H1 (cell line): ENCODE data around the gene PFN2. TPM values are rescaled to one million over a fixed set of nuclear protein-coding genes. Genes with fewer than 3 reads are reported as not detected.

Experiments used
- CTCF ChIA-PET: fragments of 300-600 bp; sonication (Branson Sonifier 250); formaldehyde crosslinking; loops from one replicate; lab custom pipeline; 2021; ENCODE audit not compliant: partially characterized antibody; lab: Charles Lee
- POLR2A ChIA-PET: fragments of 300-600 bp; sonication (Branson Sonifier 250); formaldehyde crosslinking; loops from one replicate; lab custom pipeline; 2021; ENCODE audit warnings: inconsistent platforms; ENCODE audit not compliant: partially characterized antibody; lab: Charles Lee
- DNase-seq, 2 experiments: peaks; one replicate each; pipeline versions ENCODE4 v3.0.0 to v3.0.0-alpha.2; 2010 to 2022; ENCODE audit warnings: low spot score in 2 of 2, low read depth in 1 of 2, mixed read lengths in 1 of 2
- FAIRE-seq: peaks from 2 replicates; lab custom pipeline; 2011; peaks lifted over from hg19 to GRCh38; lab: Jason Lieb, UNC
- H2AFZ ChIP-seq: 2 replicates; pipeline ENCODE4 v1.8.1; 2012; ENCODE audit warnings: low read length, inconsistent platforms
- H2AK5ac ChIP-seq: 2 replicates; pipeline ENCODE4 v1.6.1; 2013; ENCODE audit warnings: low read depth, low read length
- H2BK120ac ChIP-seq: replicated peaks from 2 replicates; pipeline ENCODE3; 2013; ENCODE audit warnings: low read depth, low read length, inconsistent platforms
- H2BK12ac ChIP-seq: 2 replicates; pipeline ENCODE4 v1.6.1; 2013; ENCODE audit warnings: low read depth, low read length
- H2BK15ac ChIP-seq: 2 replicates; pipeline ENCODE4 v1.6.1; 2013; ENCODE audit warnings: low read length
- H2BK20ac ChIP-seq: 2 replicates; pipeline ENCODE4 v1.6.1; 2013; ENCODE audit warnings: low read length
- H2BK5ac ChIP-seq: 2 replicates; pipeline ENCODE4 v1.6.1; 2013; ENCODE audit warnings: low read depth, low read length
- H3K14ac ChIP-seq: 2 replicates; pipeline ENCODE4 v1.6.1; 2013; ENCODE audit warnings: inconsistent platforms; ENCODE audit not compliant: insufficient read length
- H3K18ac ChIP-seq: 2 replicates; pipeline ENCODE4 v1.6.1; 2013; ENCODE audit warnings: low read length; ENCODE audit errors: extremely low read depth
- H3K23ac ChIP-seq: 2 replicates; pipeline ENCODE4 v1.6.1; 2013; ENCODE audit warnings: inconsistent platforms; ENCODE audit not compliant: insufficient read length
- H3K23me2 ChIP-seq: 2 replicates; pipeline ENCODE4 v1.6.1; 2013; ENCODE audit warnings: low read depth, low read length
- H3K27ac ChIP-seq: 2 replicates; pipeline ENCODE4 v1.6.1; 2011; ENCODE audit warnings: low read depth, low read length, inconsistent platforms
- H3K27me3 ChIP-seq, 4 experiments: replicated peaks in 1 of 4; 1 replicate in 1 of 4; 2 replicates in 3 of 4; pipeline versions ENCODE4 v1.6.1 to v1.8.1; 2011 to 2013; ENCODE audit warnings: low read length in 3 of 4, mild to moderate bottlenecking in 3 of 4, inconsistent platforms in 2 of 4, mixed read lengths in 2 of 4, moderate library complexity in 1 of 4; ENCODE audit not compliant: control insufficient read depth in 3 of 4, insufficient read depth in 3 of 4; ENCODE audit errors: extremely low read depth in 1 of 4
- H3K36me3 ChIP-seq, 4 experiments: 2 replicates each; pipeline versions ENCODE4 v1.6.1 to v1.8.1; 2011 to 2013; ENCODE audit warnings: mild to moderate bottlenecking in 4 of 4, low read length in 3 of 4, moderate library complexity in 2 of 4, control low read depth in 1 of 4, inconsistent platforms in 1 of 4; ENCODE audit not compliant: insufficient read depth in 4 of 4, control insufficient read depth in 2 of 4
- H3K4ac ChIP-seq: replicated peaks from 2 replicates; pipeline ENCODE3; 2013; ENCODE audit warnings: low read length, low read depth, mixed read lengths, inconsistent platforms; ENCODE audit not compliant: insufficient read length
- H3K4me1 ChIP-seq, 4 experiments: replicated peaks in 1 of 4; 1 replicate in 1 of 4; 2 replicates in 3 of 4; pipeline versions ENCODE4 v1.6.1 to v1.8.1; 2011 to 2013; ENCODE audit warnings: low read length in 3 of 4, inconsistent platforms in 2 of 4, mixed read lengths in 1 of 4; ENCODE audit not compliant: insufficient read depth in 4 of 4, control insufficient read depth in 3 of 4
- H3K4me2 ChIP-seq, 2 experiments: 2 replicates each; pipeline versions ENCODE4 v1.6.1 to v1.8.1; 2011 to 2013; ENCODE audit warnings: low read depth in 2 of 2, low read length in 2 of 2, control low read depth in 1 of 2, inconsistent platforms in 1 of 2, mild to moderate bottlenecking in 1 of 2; ENCODE audit not compliant: insufficient read depth in 1 of 2
- H3K4me3 ChIP-seq, 4 experiments: fragments of 200-600, 300-600 bp in 1 of 4; sonication (generic), shearing (Covaris generic), sonication (Bioruptor Twin) in 1 of 4; 2 replicates each; pipeline versions ENCODE4 v1.5.1 to v1.8.1; 2011 to 2016; ENCODE audit warnings: low read length in 4 of 4, low read depth in 3 of 4, control low read depth in 2 of 4, inconsistent platforms in 2 of 4, mild to moderate bottlenecking in 2 of 4, mixed read lengths in 1 of 4, moderate library complexity in 1 of 4; ENCODE audit not compliant: insufficient read depth in 2 of 4; ENCODE audit errors: extremely low read depth in 1 of 4
- H3K56ac ChIP-seq: replicated peaks from 2 replicates; pipeline ENCODE3; 2013; ENCODE audit warnings: low read depth, mild to moderate bottlenecking, mixed read lengths, low read length, inconsistent platforms; ENCODE audit not compliant: insufficient read length
- H3K79me1 ChIP-seq: 2 replicates; pipeline ENCODE4 v1.6.1; 2013; ENCODE audit warnings: low read depth, low read length, control low read depth
- H3K79me2 ChIP-seq, 2 experiments: 2 replicates each; pipeline versions ENCODE4 v1.6.1 to v1.8.1; 2012 to 2013; ENCODE audit warnings: low read length in 2 of 2, mild to moderate bottlenecking in 2 of 2, inconsistent platforms in 1 of 2; ENCODE audit not compliant: insufficient read depth in 2 of 2, control insufficient read depth in 1 of 2
- H3K9ac ChIP-seq, 4 experiments: replicated peaks in 1 of 4; 1 replicate in 1 of 4; 2 replicates in 3 of 4; pipeline versions ENCODE4 v1.6.1 to v1.8.1; 2011 to 2013; ENCODE audit warnings: low read depth in 3 of 4, low read length in 3 of 4, control low read depth in 2 of 4, mild to moderate bottlenecking in 2 of 4, moderate library complexity in 2 of 4, inconsistent platforms in 1 of 4; ENCODE audit errors: extremely low read depth in 1 of 4
- H3K9me3 ChIP-seq, 2 experiments: 2 replicates each; pipeline versions ENCODE4 v1.6.1 to v1.8.1; 2012 to 2013; ENCODE audit warnings: mild to moderate bottlenecking in 2 of 2, moderate library complexity in 2 of 2, control low read depth in 1 of 2, inconsistent platforms in 1 of 2, low read depth in 1 of 2, low read length in 1 of 2, mixed read lengths in 1 of 2; ENCODE audit not compliant: insufficient read depth in 2 of 2
- H4K20me1 ChIP-seq, 2 experiments: replicated peaks in 1 of 2; 2 replicates each; pipeline versions ENCODE3 to v1.8.1; 2011 to 2013; ENCODE audit warnings: inconsistent platforms in 2 of 2, low read length in 2 of 2, mild to moderate bottlenecking in 1 of 2; ENCODE audit not compliant: insufficient read depth in 2 of 2, control insufficient read depth in 1 of 2
- H4K5ac ChIP-seq: 2 replicates; pipeline ENCODE4 v1.6.1; 2013; ENCODE audit warnings: low read length, low read depth, mixed read lengths, inconsistent platforms; ENCODE audit not compliant: insufficient read length
- H4K8ac ChIP-seq: 2 replicates; pipeline ENCODE4 v1.8.0; 2013; ENCODE audit warnings: mild to moderate bottlenecking, moderate library complexity, low read length, inconsistent platforms; ENCODE audit not compliant: insufficient read depth; ENCODE audit errors: extremely low read depth
- H4K91ac ChIP-seq: replicated peaks from 2 replicates; pipeline ENCODE3; 2013; ENCODE audit warnings: low read length, mixed read lengths, inconsistent platforms; ENCODE audit not compliant: insufficient read length
- CBX5 ChIP-seq: fragments of 300-800, 300-1000 bp; sonication (generic); IDR thresholded peaks from 2 replicates; pipeline ENCODE4 v1.7.1; 2016; ENCODE audit warnings: antibody characterized with exemption, low read length, low read depth
- EP300 ChIP-seq, 2 experiments: IDR thresholded peaks; 1 replicate in 1 of 2; 2 replicates in 1 of 2; pipeline ENCODE4 v1.6.1; 2011 to 2012; ENCODE audit warnings: low read depth in 2 of 2, low read length in 2 of 2, mild to moderate bottlenecking in 2 of 2, borderline replicate concordance in 1 of 2, inconsistent platforms in 1 of 2, moderate library complexity in 1 of 2
- JUND ChIP-seq: IDR thresholded peaks from 2 replicates; pipeline ENCODE4 v1.6.1; 2011; ENCODE audit warnings: mild to moderate bottlenecking, improper control_type of control experiment, low read length
- POLR2A ChIP-seq, 2 experiments: IDR thresholded peaks; 1 replicate in 1 of 2; 2 replicates in 1 of 2; pipeline ENCODE4 v1.6.1; 2011; ENCODE audit warnings: low read depth in 2 of 2, low read length in 2 of 2, mild to moderate bottlenecking in 2 of 2; ENCODE audit errors: control extremely low read depth in 1 of 2
- SIRT6 ChIP-seq: IDR thresholded peaks from one replicate; pipeline ENCODE4 v1.7.1; 2012; ENCODE audit warnings: low read length, inconsistent platforms
- YY1 ChIP-seq: IDR thresholded peaks from 2 replicates; pipeline ENCODE4 v1.6.1; 2011; ENCODE audit warnings: low read depth, mild to moderate bottlenecking, low read length
- WGBS, 2 experiments: shearing (Covaris generic) in 1 of 2; methylation state at CpG; one replicate each; pipeline versions ENCODE4 v1.1.6 to v1.1.7; 2013 to 2015; ENCODE audit warnings: low lambda C conversion rate in 2 of 2, mixed read lengths in 2 of 2, inconsistent platforms in 1 of 2, low coverage in 1 of 2, missing lambda C conversion rate in 1 of 2; ENCODE audit not compliant: insufficient replicate concordance in 2 of 2, insufficient coverage in 1 of 2, insufficient read length in 1 of 2; ENCODE audit errors: extremely low coverage in 1 of 2, missing lambda C conversion rate in 1 of 2; 5-methylcytosine and 5-hydroxymethylcytosine counted together
- polyA plus RNA-seq, 7 experiments: library from polyadenylated mRNA; depleted of rRNA in 3 of 7; stranded (reverse) in 5 of 7; unstranded in 2 of 7; fragments of >200 nt in 5 of 7; fragments of 200-250 nt in 2 of 7; gene quantifications; 1 replicate in 5 of 7; 2 replicates in 1 of 7; 4 replicates in 1 of 7; pipeline versions ENCODE4 v1.2.1 to v1.2.3, GENCODE V29; 2011 to 2013; ENCODE audit warnings: missing spikeins in 2 of 7, mixed read lengths in 2 of 7
- total RNA-seq: library from RNA; stranded (reverse); fragmentation: NEBNext Ultra II Directional; extraction: Animal tissue kit (Norgen Biotek cat#: 25700); gene quantifications from 2 replicates; pipeline ENCODE4 v1.2.1, GENCODE V29; 2021

The PFN2 gene
- total and polyA plus RNA-seq, 2 of the 8 experiments (the other 6 are each of a cell fraction or from before 2014, with no cell fraction given), result 175 to 311 TPM

- no peak overlapping the region for H2BK5ac ChIP-seq
- no peak overlapping the region for H3K14ac ChIP-seq
- H2AFZ ChIP-seq, result no peak overlapping the region
- H3K23ac ChIP-seq, result no peak overlapping the region
- no peak overlapping the region for H3K27ac ChIP-seq
- ChIA-PET CTCF (no interaction called here), POLR2A (no interaction called here)
- H2AK5ac ChIP-seq, result no peak overlapping the region
- no peak for FAIRE-seq
- WGBS, 2 experiments, result 93% methylated on average over 4 of the region's 4 CpGs; no CpG with 5 or more reads in 1 of the 2 experiments
- no peaks in the 10 kb centered on the region for H3K4me1 ChIP-seq
- H3K4me2 ChIP-seq, result no peak overlapping the region
- no peak for DNase-seq
- TF ChIP-seq SIRT6 (no peak), YY1 (no peak), POLR2A (IDR thresholded peaks at IDR 0.05; ENCODE audit: control extremely low read depth in 1 of 2, low read depth in 2 of 2, low read length in 2 of 2) (no peak), EP300 (IDR thresholded peaks at IDR 0.05; ENCODE audit: borderline replicate concordance in 1 of 2, low read depth in 2 of 2, low read length in 2 of 2) (no peak), CBX5 (no peak), JUND (no peak)
- no peak overlapping the region for H3K4ac ChIP-seq
- H4K8ac ChIP-seq, result no peak overlapping the region
- H3K36me3 ChIP-seq, result no peaks in the 10 kb centered on the region
- H3K18ac ChIP-seq, result no peak overlapping the region
- H2BK120ac ChIP-seq, result no peak overlapping the region
- 0 out of 4 replicates have a peak, but pooled peaks cover 0 to 2% of the 10 kb centered on the region in 2 experiments for H3K9me3 ChIP-seq
- H3K56ac ChIP-seq, result no peak overlapping the region
- no peak overlapping the region for H4K5ac ChIP-seq
- no peak overlapping the region for H2BK20ac ChIP-seq
- H3K9ac ChIP-seq, result no peak overlapping the region
- H2BK12ac ChIP-seq, result no peak overlapping the region
- no peaks in the 10 kb centered on the region for H3K79me2 ChIP-seq
- H4K20me1 ChIP-seq, result no peaks in the 10 kb centered on the region
- no peaks in the 10 kb centered on the region for H3K79me1 ChIP-seq
- no peaks in the 10 kb centered on the region for H3K23me2 ChIP-seq
- no peak overlapping the region for H3K4me3 ChIP-seq
- H2BK15ac ChIP-seq, result no peak overlapping the region
- H3K27me3 ChIP-seq, result no peaks in the 10 kb centered on the region
- H4K91ac ChIP-seq, result no peak overlapping the region
Measured at GRCh38 chr3:149999421-149999820, 28.7 kb upstream of the PFN2 start.
